GM12865 (cell line): ENCODE measurements around the gene RASAL1.
A peak's percentile ranks its signal among the peaks of the same experiment; 100 is the strongest.

Source experiments
- DNase-seq: peaks from one replicate; pipeline ENCODE4 v3.0.0; 2010; ENCODE audit warnings: low read depth
- H3K4me3 ChIP-seq: 2 replicates; pipeline ENCODE4 v1.5.1; 2011; ENCODE audit warnings: mild to moderate bottlenecking, low read depth, low read length, control low read depth
- CTCF ChIP-seq: IDR thresholded peaks from 2 replicates; pipeline ENCODE4 v1.5.1; 2011; ENCODE audit warnings: low read length, control low read depth, low read depth, inconsistent platforms; ENCODE audit not compliant: insufficient read depth; ENCODE audit errors: missing control alignments

Gene RASAL1

GRCh38 chr12:113101751-113102150 lies 33.8 kb downstream of the RASAL1 start:
- no peak overlapping the region for H3K4me3 ChIP-seq
- DNase-seq: no peak
- no peak for TF ChIP-seq CTCF

- H3K4me3 ChIP-seq: no peak overlapping the region
- no peak for DNase-seq
These were observed 35.8 kb downstream of the RASAL1 start for GRCh38 chr12:113099764-113100163.

GRCh38 chr12:113099364-113099763 lies 36.2 kb downstream of the RASAL1 start:
- no peak for DNase-seq
- H3K4me3 ChIP-seq: no peak overlapping the region
- no peak for TF ChIP-seq CTCF

More at GRCh38 chr12:113099764-113100163, 35.8 kb downstream of the RASAL1 start:
- no peak for TF ChIP-seq CTCF

GRCh38 chr12:113098441-113099028 lies 37.0 kb downstream of the RASAL1 start:
- peak; percentile 98 for TF ChIP-seq CTCF
- no peak overlapping the region for H3K4me3 ChIP-seq
- peak; percentile 76 for DNase-seq

- DNase-seq: no peak
These were observed 37.7 kb downstream of the RASAL1 start for GRCh38 chr12:113097716-113098440.

GRCh38 chr12:113096675-113097461 lies 38.7 kb downstream of the RASAL1 start:
- no peak for TF ChIP-seq CTCF
- no peak overlapping the region for H3K4me3 ChIP-seq
- DNase-seq: no peak

More at GRCh38 chr12:113097716-113098440, 37.7 kb downstream of the RASAL1 start:
- H3K4me3 ChIP-seq: no peak overlapping the region
- TF ChIP-seq CTCF: no peak
